Ovary (tissue), 9 donors: ENCODE results near the gene EFEMP2. TPM values are rescaled to one million over a fixed set of nuclear protein-coding genes. Genes with fewer than 3 reads are reported as not detected.

Experiments
- DNase-seq, 5 donors: peaks; one replicate each; pipeline ENCODE4 v3.0.0-alpha.2; 2019 to 2020
- H3K27ac ChIP-seq, 2 donors: fragments of 200-600 bp; one replicate each; pipeline versions ENCODE4 v1.5.1 to v1.8.0; 2019 to 2022
- H3K27me3 ChIP-seq: fragments of 200-600 bp; one replicate; pipeline ENCODE4 v1.8.0; 2022
- H3K36me3 ChIP-seq: fragments of 200-600 bp; sonication (generic); one replicate; pipeline ENCODE4 v1.5.1; 2019
- H3K4me1 ChIP-seq: one replicate; pipeline ENCODE4 v1.8.1; 2013; ENCODE audit warnings: mild to moderate bottlenecking, moderate library complexity; ENCODE audit not compliant: insufficient read depth
- H3K4me3 ChIP-seq: fragments of 200-600 bp; sonication (generic); one replicate; pipeline ENCODE4 v1.5.1; 2017
- H3K9me3 ChIP-seq, 2 donors: fragments of 200-600 bp in 1 of 2; sonication (generic) in 1 of 2; one replicate each; pipeline versions ENCODE4 v1.5.1 to v1.8.1; 2013 to 2019; ENCODE audit warnings: mild to moderate bottlenecking in 1 of 2, moderate library complexity in 1 of 2
- EP300 ChIP-seq: sonication (generic); formaldehyde crosslinking; IDR thresholded peaks from one replicate; pipeline ENCODE4 v1.6.1; 2017; ENCODE audit warnings: antibody characterized with exemption
- POLR2A ChIP-seq: fragments of 450-650 bp; IDR thresholded peaks from one replicate; pipeline ENCODE4 v1.6.1; 2017; ENCODE audit warnings: antibody characterized with exemption, mild to moderate bottlenecking, moderate library complexity
- WGBS, 3 donors: extraction: QIAGEN DNeasy Blood & Tissue Kit in 1 of 3; methylation state at CpG; one replicate each; pipeline versions ENCODE4 v1.1.5 to v1.1.7; 2013 to 2017; 5-methylcytosine and 5-hydroxymethylcytosine counted together
- intact Hi-C, 4 donors: fragments of 100-400 bp; cut with DNase I; formaldehyde crosslinking; loops; one replicate each; pipeline versions ENCODE4 v1.11.0 to v1.15.1; 2022 to 2023
- polyA plus RNA-seq, 2 donors: library from polyadenylated mRNA; stranded (reverse); fragments of 200-250 nt in 1 of 2; fragments of 350-450 nt in 1 of 2; fragmentation: Illumina TruSeq in 1 of 2; extraction: RNeasy Lipid Tissue Mini Kit (QIAGEN cat#74804) in 1 of 2; gene quantifications; one replicate each; pipeline ENCODE4 v1.2.3, GENCODE V29; 2013 to 2014
- total RNA-seq, 7 donors: library from RNA; depleted of rRNA in 2 of 7; stranded (reverse); fragments of >200 nt in 2 of 7; fragmentation: NEBNext Ultra II Directional in 3 of 7; extraction: Animal tissue kit (Norgen Biotek cat#: 25700) in 3 of 7; gene quantifications; one replicate each; pipeline versions ENCODE4 v1.1.0 to v1.2.4, GENCODE V29; 2016 to 2023
- TF ChIP-seq, protein P1 (sequence below), 3 donors: fragments of 450-650 bp in 2 of 3; fragments of 200-600 bp in 1 of 3; IDR thresholded peaks; one replicate each; pipeline versions ENCODE4 v1.5.1 to v1.8.0; 2016 to 2022; ENCODE audit warnings: antibody characterized with exemption in 3 of 3, mild to moderate bottlenecking in 1 of 3
- donor health status: DM: no; HTN: no; CAD: no; lungs with moderate emphysema.
- donor health status: DM: no; HTN: no; CAD: no.
- donor health status: Bipolar disorder and iron deficiency.
- donor health status: DM: yes; HTN: yes; CAD: no.
- donor health status: DM: no; HTN: no; CAD: no.
- donor health status: DM: yes; HTN: yes; CAD: no.

The EFEMP2 gene
- total and polyA plus RNA-seq, 9 donors: 46.6 to 172 (median 132) TPM

DNA sequence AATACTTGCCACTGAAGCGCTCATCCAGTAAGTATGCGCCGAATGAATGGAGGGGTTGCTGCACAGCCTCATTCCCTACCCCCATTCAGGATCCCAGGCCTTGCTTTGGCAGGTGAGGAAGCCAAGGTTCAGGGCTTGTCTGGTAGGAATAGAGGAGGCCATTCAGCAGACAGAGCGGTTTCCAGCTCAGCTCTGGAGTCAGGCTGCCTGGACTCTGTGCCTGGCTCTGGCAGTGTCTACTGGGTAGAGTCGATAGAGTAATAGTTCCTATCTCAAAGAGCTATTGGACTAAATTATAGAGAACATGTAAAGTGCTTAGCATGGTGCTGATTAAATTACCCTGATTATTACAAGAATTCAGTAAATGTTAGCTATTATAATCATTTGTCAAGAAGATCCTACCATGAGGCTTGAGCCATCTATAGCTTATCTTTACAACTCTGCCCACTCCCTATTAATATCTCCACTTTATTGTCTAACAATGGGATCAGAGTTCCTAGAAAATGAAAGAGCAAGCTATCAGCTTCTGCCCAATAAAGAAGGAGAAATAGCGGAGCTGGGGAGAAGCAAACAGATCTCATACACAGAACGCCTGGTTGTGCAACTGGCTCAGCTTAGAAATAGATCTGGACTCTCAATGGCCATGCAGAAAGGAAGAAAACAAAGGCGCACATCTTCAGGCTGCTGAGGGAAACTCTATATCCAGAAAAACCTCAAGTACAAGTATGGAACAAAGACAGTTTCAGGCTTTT is 45.4 kb downstream of the EFEMP2 start:
- TF ChIP-seq POLR2A (no peak), EP300 (no peak)
- TF ChIP-seq, protein P1, sequence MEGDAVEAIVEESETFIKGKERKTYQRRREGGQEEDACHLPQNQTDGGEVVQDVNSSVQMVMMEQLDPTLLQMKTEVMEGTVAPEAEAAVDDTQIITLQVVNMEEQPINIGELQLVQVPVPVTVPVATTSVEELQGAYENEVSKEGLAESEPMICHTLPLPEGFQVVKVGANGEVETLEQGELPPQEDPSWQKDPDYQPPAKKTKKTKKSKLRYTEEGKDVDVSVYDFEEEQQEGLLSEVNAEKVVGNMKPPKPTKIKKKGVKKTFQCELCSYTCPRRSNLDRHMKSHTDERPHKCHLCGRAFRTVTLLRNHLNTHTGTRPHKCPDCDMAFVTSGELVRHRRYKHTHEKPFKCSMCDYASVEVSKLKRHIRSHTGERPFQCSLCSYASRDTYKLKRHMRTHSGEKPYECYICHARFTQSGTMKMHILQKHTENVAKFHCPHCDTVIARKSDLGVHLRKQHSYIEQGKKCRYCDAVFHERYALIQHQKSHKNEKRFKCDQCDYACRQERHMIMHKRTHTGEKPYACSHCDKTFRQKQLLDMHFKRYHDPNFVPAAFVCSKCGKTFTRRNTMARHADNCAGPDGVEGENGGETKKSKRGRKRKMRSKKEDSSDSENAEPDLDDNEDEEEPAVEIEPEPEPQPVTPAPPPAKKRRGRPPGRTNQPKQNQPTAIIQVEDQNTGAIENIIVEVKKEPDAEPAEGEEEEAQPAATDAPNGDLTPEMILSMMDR (IDR thresholded peaks at IDR 0.05): no peak

DNA sequence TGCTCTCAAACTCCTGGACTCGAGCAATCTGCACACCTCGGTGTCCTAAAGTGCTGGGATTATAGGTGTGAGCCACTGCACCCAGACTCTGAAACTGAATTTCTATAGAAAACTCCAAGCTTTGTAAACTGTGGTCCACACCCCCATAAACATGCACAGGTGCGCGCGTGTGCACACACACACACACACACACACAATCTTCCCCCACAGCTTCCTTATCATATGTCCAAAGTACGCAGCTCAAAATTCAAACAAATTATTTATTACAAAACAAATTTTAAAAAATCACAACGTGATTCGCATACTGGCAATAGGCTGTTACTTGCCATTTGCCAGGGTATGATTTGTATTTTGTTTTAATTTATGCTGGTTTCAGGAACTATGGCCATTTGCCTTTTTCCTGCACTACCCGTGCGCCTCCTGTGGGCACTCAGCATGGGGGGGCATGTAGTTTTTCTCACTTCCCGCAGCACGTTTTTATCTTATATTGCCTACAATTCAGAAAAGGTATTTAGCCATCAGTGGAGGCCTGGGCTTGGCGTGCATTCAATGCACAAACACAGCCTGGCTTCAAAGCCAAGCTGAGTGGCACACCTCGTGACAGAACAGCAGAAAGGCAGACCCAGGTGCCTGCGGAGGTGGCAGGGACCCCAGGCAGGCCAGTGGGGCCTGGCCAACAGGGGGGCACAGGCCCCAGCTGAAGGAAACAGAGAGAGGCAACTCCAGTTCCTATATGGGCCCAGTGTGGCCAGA is 49.6 kb downstream of the EFEMP2 start:
- H3K4me1 ChIP-seq: no peaks in the 10 kb centered on the region
- no peaks in the 10 kb centered on the region for H3K27me3 ChIP-seq
- no peak for DNase-seq
- H3K4me3 ChIP-seq: no peak overlapping the region
- intact Hi-C loops: no loop called here
- H3K27ac ChIP-seq: no peak overlapping the region
- no peak for TF ChIP-seq POLR2A
- no peak for TF ChIP-seq EP300
- TF ChIP-seq, protein P1 (IDR thresholded peaks at IDR 0.05): no peak
- no peaks in the 10 kb centered on the region for H3K36me3 ChIP-seq
- no peaks in the 10 kb centered on the region for H3K9me3 ChIP-seq
- 71 to 77% (median 77%) methylated on average over 15 of the region's 15 CpGs for WGBS, 3 donors

More for the DNA sequence above, 45.4 kb downstream of the EFEMP2 start:
- 80 to 85% (median 84%) methylated on average over 8 of the region's 8 CpGs for WGBS, 3 donors
- Histone ChIP-seq H3K4me3 (no peak overlapping the region), H3K4me1 (no peaks in the 10 kb centered on the region), H3K27ac (no peak overlapping the region), H3K27me3 (no peaks in the 10 kb centered on the region), H3K9me3 (no peaks in the 10 kb centered on the region), H3K36me3 (no peaks in the 10 kb centered on the region)
- no peak for DNase-seq
- intact Hi-C loops: no loop called here

DNA sequence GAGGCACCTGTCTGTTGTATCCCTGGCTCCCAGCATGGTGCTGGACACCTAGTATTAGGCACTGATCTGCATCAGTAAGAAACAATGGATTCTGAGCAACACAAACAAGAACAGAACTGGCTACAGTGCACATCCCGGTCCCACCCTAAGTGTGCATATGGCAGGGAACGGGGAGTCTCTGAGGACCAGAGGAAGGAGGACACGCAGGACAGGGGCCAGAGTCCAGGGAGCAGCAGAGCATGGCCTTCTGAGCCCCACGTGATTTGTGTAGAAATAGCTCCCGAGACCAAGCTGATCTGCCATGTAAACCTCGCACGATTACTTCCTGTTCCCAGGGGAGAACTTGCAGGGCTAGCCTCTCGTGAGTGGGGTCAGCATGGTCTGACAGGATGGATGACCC is 51.5 kb downstream of the EFEMP2 start:
- DNase-seq: no peak
- WGBS, 3 donors: 55 to 65% (median 60%) methylated on average over 8 of the region's 8 CpGs
- TF ChIP-seq, protein P1 (IDR thresholded peaks at IDR 0.05): no peak
- TF ChIP-seq EP300 (no peak), POLR2A (no peak)
- no peaks in the 10 kb centered on the region for H3K36me3 ChIP-seq
- peaks cover 2% of the 10 kb centered on the region for H3K4me1 ChIP-seq
- intact Hi-C loops: no loop called here
- H3K27me3 ChIP-seq: no peaks in the 10 kb centered on the region
- H3K4me3 ChIP-seq: no peak overlapping the region
- H3K27ac ChIP-seq: no peak overlapping the region
- H3K9me3 ChIP-seq: no peaks in the 10 kb centered on the region

DNA sequence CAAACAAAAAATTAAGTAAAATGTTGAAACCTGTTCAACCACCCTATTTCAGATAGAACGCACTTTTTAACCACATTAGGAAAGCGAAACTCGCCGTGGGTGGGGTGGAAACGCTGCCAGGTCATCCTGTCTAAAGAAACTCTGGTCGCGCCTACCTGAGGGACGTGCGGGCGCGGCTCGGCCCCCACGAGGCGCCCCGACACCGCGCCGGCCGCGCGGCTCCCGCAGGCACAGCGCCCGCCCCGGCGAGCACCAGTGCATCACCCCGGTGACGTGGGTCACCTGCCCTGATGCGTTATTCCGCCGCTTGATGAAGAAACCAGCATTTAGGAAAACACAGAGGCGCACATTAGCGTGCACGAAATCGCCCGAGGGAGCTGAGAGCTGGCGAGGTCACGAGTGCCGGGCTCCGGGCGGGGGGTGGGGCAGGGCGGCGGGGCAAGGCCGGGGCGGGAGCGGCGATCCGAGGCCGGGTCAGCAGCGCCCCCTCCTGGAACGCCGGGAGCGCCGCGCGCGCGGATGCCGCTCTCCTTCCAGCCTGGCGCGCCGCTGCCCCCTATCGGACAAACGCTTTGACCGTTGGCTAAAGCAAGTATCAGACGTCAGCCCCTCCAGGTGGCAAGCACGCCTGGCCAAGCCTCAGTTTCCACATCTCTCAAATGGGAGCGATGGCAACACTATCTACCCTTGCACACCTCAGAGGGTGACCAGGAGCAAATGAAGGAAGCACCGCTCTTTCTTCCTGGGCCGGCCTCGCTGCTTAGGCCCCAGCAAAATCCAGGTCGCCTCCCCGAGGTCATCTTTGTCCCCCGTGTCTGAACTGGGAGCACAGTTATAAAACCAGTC is 54.5 kb downstream of the EFEMP2 start:
- no peak for TF ChIP-seq EP300
- TF ChIP-seq, protein P1 (IDR thresholded peaks at IDR 0.05): peak; percentile 96 to 97 (median 96)
- no peak for TF ChIP-seq POLR2A
- Histone ChIP-seq H3K4me1 (peaks cover 2% of the 10 kb centered on the region), H3K27me3 (no peaks in the 10 kb centered on the region), H3K9me3 (no peaks in the 10 kb centered on the region), H3K36me3 (no peaks in the 10 kb centered on the region), H3K27ac (peak overlapping the region in 1 of 2 donors; percentile 72), H3K4me3 (peak overlapping the region; percentile 49)
- 4 to 9% (median 6%) methylated on average over 46 to 74 of the region's 74 CpGs for WGBS, 3 donors
- intact Hi-C loops: loop anchor here in 3 of 4 donors (1.0 to 10.0 kb wide), 4 partner anchors 38 to 111 kb away; partner anchors contain the start of genes KAT5 (in 2 of the 3) and AP5B1 (in 1 of the 3)
- peak; percentile 92 to 98 (median 97) for DNase-seq
